HG03558 (cell line): ENCODE results near the gene PPM1A.

ENCODE experiments used
- ATAC-seq: cut with Tn5 transposase; IDR thresholded peaks from one replicate; pipeline ENCODE4 v1.9.1; 2021; ENCODE audit warnings: moderate number of reproducible peaks; ENCODE audit not compliant: unreplicated experiment; ENCODE audit errors: extremely low read depth

The PPM1A gene

GRCh38 chr14:60257865-60258264 is 8.8 kb downstream of the PPM1A start:
- no peak for ATAC-seq

- ATAC-seq, result no peak
These were observed 16.1 kb downstream of the PPM1A start for GRCh38 chr14:60265163-60265562.

GRCh38 chr14:60266021-60266937 is 17.3 kb downstream of the PPM1A start:
- ATAC-seq, result no peak

- ATAC-seq, result no peak
These were observed 23.2 kb downstream of the PPM1A start for GRCh38 chr14:60272177-60272576.

- no peak for ATAC-seq
These were observed 24.9 kb downstream of the PPM1A start for GRCh38 chr14:60273956-60274355.

- ATAC-seq, result no peak
These were observed 25.4 kb downstream of the PPM1A start for GRCh38 chr14:60274448-60274847.

- no peak for ATAC-seq
These were observed 26.9 kb downstream of the PPM1A start for GRCh38 chr14:60275932-60276331.

- no peak for ATAC-seq
These were observed 27.3 kb downstream of the PPM1A start for GRCh38 chr14:60276347-60276746.

GRCh38 chr14:60277605-60278190 is 28.7 kb downstream of the PPM1A start:
- no peak for ATAC-seq

- ATAC-seq, result no peak
These were observed 29.3 kb downstream of the PPM1A start for GRCh38 chr14:60278350-60278749.

GRCh38 chr14:60287452-60287851 is 38.4 kb downstream of the PPM1A start:
- no peak for ATAC-seq

- no peak for ATAC-seq
These were observed 39.3 kb downstream of the PPM1A start for GRCh38 chr14:60288279-60288678.

- ATAC-seq, result no peak
These were observed 45.5 kb downstream of the PPM1A start for GRCh38 chr14:60294411-60295069.

GRCh38 chr14:60300019-60300418 is 51.0 kb downstream of the PPM1A start:
- no peak for ATAC-seq

GRCh38 chr14:60301685-60302084 is 52.7 kb downstream of the PPM1A start:
- ATAC-seq, result no peak

GRCh38 chr14:60302663-60303062 is 53.6 kb downstream of the PPM1A start:
- no peak for ATAC-seq

- ATAC-seq, result no peak
These were observed 54.7 kb downstream of the PPM1A start for GRCh38 chr14:60303745-60304144.

GRCh38 chr14:60304509-60304908 is 55.5 kb downstream of the PPM1A start:
- ATAC-seq, result no peak

GRCh38 chr14:60309867-60310552 is 61.0 kb downstream of the PPM1A start:
- no peak for ATAC-seq

GRCh38 chr14:60311417-60311816 is 62.4 kb downstream of the PPM1A start:
- no peak for ATAC-seq

GRCh38 chr14:60313093-60313492 is 64.1 kb downstream of the PPM1A start:
- no peak for ATAC-seq
